K562 (cell line): Measurements from ENCODE around the gene ORC3. TPM values are rescaled to one million over a fixed set of nuclear protein-coding genes. Genes with fewer than 3 reads are reported as not detected.

Experiments used
- ATAC-seq: fragments of 200-7000 bp; cut with Tn5 transposase; 3 replicates; pipeline ENCODE4 v1.9.1; 2020; ENCODE audit warnings: moderate library complexity
- BruUV-seq: library from RNA; stranded (reverse); fragments of 400-500 nt; replicated peaks from 2 replicates; lab custom pipeline; 2021; lab: Mats Ljungman, UMichigan
- CTCF ChIA-PET: fragments of 300-600 bp; formaldehyde crosslinking; extraction: SDS; loops from one replicate; lab custom pipeline; 2021; ENCODE audit warnings: low intra/inter-chr PET ratio; lab: Yijun Ruan, JAX
- POLR2A ChIA-PET: fragments of 300-600, 350-650 bp; sonication (Branson Sonifier 250); formaldehyde crosslinking; extraction: SDS; loops from one replicate; lab custom pipeline; 2021; ENCODE audit warnings: antibody characterized with exemption, inconsistent platforms; lab: Yijun Ruan, JAX
- DNase-seq, 4 experiments: peaks; one replicate each; pipeline versions ENCODE4 v3.0.0 to v3.0.0-alpha.2; 2011 to 2018; ENCODE audit warnings: low spot score in 3 of 4, mixed read lengths in 3 of 4; ENCODE audit errors: extremely low read depth in 1 of 4
- FAIRE-seq: peaks from 2 replicates; lab custom pipeline; 2011; peaks lifted over from hg19 to GRCh38; lab: Jason Lieb, UNC
- H2AFZ ChIP-seq: 2 replicates; pipeline ENCODE4 v1.6.0; 2011; ENCODE audit warnings: low read depth, low read length, control low read depth, inconsistent platforms
- H3K27ac ChIP-seq: fragments of 200-600 bp; 3 replicates; pipeline ENCODE4 v1.8.0; 2011; ENCODE audit warnings: low read depth, mild to moderate bottlenecking, control low read depth, inconsistent platforms, low read length, moderate library complexity, mixed read lengths; ENCODE audit errors: extremely low read depth
- H3K27me3 ChIP-seq, 2 experiments: fragments of 300-600 bp in 1 of 2; 2 replicates in 1 of 2; 3 replicates in 1 of 2; pipeline versions ENCODE4 v1.6.0 to v1.8.0; 2011; ENCODE audit warnings: inconsistent platforms in 2 of 2, low read length in 2 of 2, mild to moderate bottlenecking in 1 of 2, mixed read lengths in 1 of 2, moderate library complexity in 1 of 2; ENCODE audit not compliant: control insufficient read depth in 2 of 2, insufficient read depth in 2 of 2
- H3K36me3 ChIP-seq: fragments of 300-600 bp; 3 replicates; pipeline ENCODE4 v1.8.0; 2011; ENCODE audit warnings: mild to moderate bottlenecking, low read length, inconsistent platforms; ENCODE audit not compliant: control insufficient read depth, insufficient read depth
- H3K4me1 ChIP-seq, 2 experiments: fragments of 200-600 bp in 1 of 2; replicated peaks in 1 of 2; 2 replicates in 1 of 2; 3 replicates in 1 of 2; pipeline versions ENCODE4 v1.5.1 to v1.8.0; 2011; ENCODE audit warnings: inconsistent platforms in 2 of 2, low read length in 2 of 2, mild to moderate bottlenecking in 1 of 2, mixed read lengths in 1 of 2, moderate library complexity in 1 of 2; ENCODE audit not compliant: control insufficient read depth in 2 of 2, insufficient read depth in 2 of 2
- H3K4me2 ChIP-seq: 2 replicates; pipeline ENCODE4 v1.6.1; 2011; ENCODE audit warnings: low read length, control low read depth, inconsistent platforms, mixed read lengths; ENCODE audit not compliant: insufficient read depth
- H3K4me3 ChIP-seq: fragments of 200-600 bp; sonication (generic), shearing (Covaris generic); 2 replicates; pipeline ENCODE4 v1.5.1; 2016; ENCODE audit warnings: control low read depth, inconsistent platforms
- H3K79me2 ChIP-seq: fragments of 200-600 bp; 3 replicates; pipeline ENCODE4 v1.8.0; 2011; ENCODE audit warnings: low read length, inconsistent platforms; ENCODE audit not compliant: control insufficient read depth, insufficient read depth
- H3K9ac ChIP-seq, 2 experiments: 2 replicates each; pipeline versions ENCODE4 v1.6.0 to v1.6.1; 2011; ENCODE audit warnings: low read depth in 2 of 2, low read length in 2 of 2, control low read depth in 1 of 2, inconsistent platforms in 1 of 2, mild to moderate bottlenecking in 1 of 2, mixed read lengths in 1 of 2; ENCODE audit not compliant: insufficient read depth in 1 of 2
- H3K9me1 ChIP-seq: one replicate; pipeline ENCODE4 v1.6.0; 2011; ENCODE audit warnings: inconsistent platforms, mild to moderate bottlenecking, low read length, moderate library complexity; ENCODE audit not compliant: control insufficient read depth, insufficient read depth
- H3K9me3 ChIP-seq: replicated peaks from 2 replicates; pipeline ENCODE4 v1.5.1; 2011; ENCODE audit warnings: low read depth, low read length, inconsistent platforms; ENCODE audit not compliant: control insufficient read depth, insufficient read depth
- H4K20me1 ChIP-seq: replicated peaks from 2 replicates; pipeline ENCODE4 v1.6.1; 2011; ENCODE audit warnings: low read length, inconsistent platforms, mixed read lengths; ENCODE audit not compliant: control insufficient read depth, insufficient read depth
- TAF15 ChIP-seq: fragments of 200-400 bp; formaldehyde crosslinking; IDR thresholded peaks from 2 replicates; pipeline ENCODE4 v1.6.1; 2017; ENCODE audit warnings: mild to moderate bottlenecking, low read depth, low read length, moderate library complexity
- ZBTB33 ChIP-seq: sonication (generic); formaldehyde crosslinking; IDR thresholded peaks from 2 replicates; pipeline ENCODE4 v1.8.1; 2023; ENCODE audit warnings: mild to moderate bottlenecking, missing genetic modification reagents
- ZNF175 ChIP-seq: fragments of 200-800 bp; sonication (Bioruptor generic); IDR thresholded peaks from 2 replicates; pipeline ENCODE4 v1.6.1; 2016; ENCODE audit warnings: low read depth, mild to moderate bottlenecking, missing genetic modification characterization, missing compliant biosample characterization
- WGBS: fragments of 100-300 bp; shearing (Covaris generic); methylation state at CpG from one replicate; pipeline ENCODE4 v1.1.6; 2016; ENCODE audit warnings: low coverage, mixed read lengths; ENCODE audit not compliant: insufficient coverage; ENCODE audit errors: missing lambda C conversion rate; 5-methylcytosine and 5-hydroxymethylcytosine counted together
- in situ Hi-C: fragments of 300-500 bp; cut with MboI; formaldehyde crosslinking; loops from 4 replicates; pipeline ENCODE4 v1.15.0; 2018; ENCODE audit warnings: inconsistent platforms, mixed read lengths
- intact Hi-C: fragments of 100-400 bp; cut with micrococcal nuclease; formaldehyde crosslinking; loops from 2 replicates; pipeline ENCODE4 v1.14.2; 2022
- polyA plus RNA-seq, 8 experiments: library from polyadenylated mRNA; depleted of rRNA in 4 of 8; stranded (reverse) in 5 of 8; unstranded in 3 of 8; fragments of >200 nt; fragmentation: Nextera tagmentation in 2 of 8; fragmentation: Illumina TruSeq in 1 of 8; extraction: Ambion mirVana in 2 of 8; extraction: Trizol in 1 of 8; gene quantifications; 2 replicates each; pipeline versions ENCODE4 v1.2.1 to v1.2.3, GENCODE V29; 2011 to 2014; ENCODE audit warnings: inconsistent platforms in 1 of 8, missing spikeins in 1 of 8
- total RNA-seq, 7 experiments: library from RNA; depleted of rRNA in 6 of 7; stranded (reverse); fragments of >200 nt in 6 of 7; fragmentation: Illumina TruSeq in 2 of 7; extraction: Trizol in 2 of 7; gene quantifications; 2 replicates each; pipeline versions ENCODE4 v1.2.1 to v1.2.3, GENCODE V29; 2011 to 2021; ENCODE audit warnings: low replicate concordance in 1 of 7

Gene ORC3
- total and polyA plus RNA-seq, 9 of the 15 experiments (the other 6 are each of a cell fraction or from before 2014, with no cell fraction given): 28.8 to 159 (median 74.8) TPM

GRCh38 chr6:87661016-87661415 is 71.1 kb downstream of the ORC3 start (continued):
- no peak for TF ChIP-seq ZBTB33 (CRISPR knock-in tag)

GRCh38 chr6:87661503-87661902 is 71.6 kb downstream of the ORC3 start:
- WGBS: 70% methylated on average over 1 of the region's 1 CpG
- Histone ChIP-seq H2AFZ (no peak overlapping the region), H3K27ac (no peak overlapping the region), H3K9me3 (no peaks in the 10 kb centered on the region), H3K4me1 (no peaks in the 10 kb centered on the region), H3K4me2 (no peak overlapping the region), H3K9ac (no peak overlapping the region), H3K79me2 (no peaks in the 10 kb centered on the region), H3K36me3 (peaks cover 68% of the 10 kb centered on the region), H3K9me1 (no peaks in the 10 kb centered on the region), H4K20me1 (no peaks in the 10 kb centered on the region), H3K27me3 (no peaks in the 10 kb centered on the region), H3K4me3 (no peak overlapping the region)
- ATAC-seq (no peak), FAIRE-seq (no peak), DNase-seq (no peak)
- ChIA-PET POLR2A (interaction anchor here (1.2 kb wide), 1 partner anchor 9 kb away, joined by 3 read pairs; no protein-coding TSS in a partner anchor), CTCF (no interaction called here)
- intact Hi-C loops: no loop called here
- in situ Hi-C loops: no loop called here
- no peak for TF ChIP-seq ZNF175 (CRISPR knock-in tag)
- no peak for TF ChIP-seq TAF15
- BruUV-seq: no TSS peak
